ENCODE data around the gene RBM14. TPM values are rescaled to one million over a fixed set of nuclear protein-coding genes. Genes with fewer than 3 reads are reported as not detected.

Gene RBM14
- total and polyA plus RNA-seq, 4 donors: 34.8 to 93.8 (median 59.3) TPM

DNA sequence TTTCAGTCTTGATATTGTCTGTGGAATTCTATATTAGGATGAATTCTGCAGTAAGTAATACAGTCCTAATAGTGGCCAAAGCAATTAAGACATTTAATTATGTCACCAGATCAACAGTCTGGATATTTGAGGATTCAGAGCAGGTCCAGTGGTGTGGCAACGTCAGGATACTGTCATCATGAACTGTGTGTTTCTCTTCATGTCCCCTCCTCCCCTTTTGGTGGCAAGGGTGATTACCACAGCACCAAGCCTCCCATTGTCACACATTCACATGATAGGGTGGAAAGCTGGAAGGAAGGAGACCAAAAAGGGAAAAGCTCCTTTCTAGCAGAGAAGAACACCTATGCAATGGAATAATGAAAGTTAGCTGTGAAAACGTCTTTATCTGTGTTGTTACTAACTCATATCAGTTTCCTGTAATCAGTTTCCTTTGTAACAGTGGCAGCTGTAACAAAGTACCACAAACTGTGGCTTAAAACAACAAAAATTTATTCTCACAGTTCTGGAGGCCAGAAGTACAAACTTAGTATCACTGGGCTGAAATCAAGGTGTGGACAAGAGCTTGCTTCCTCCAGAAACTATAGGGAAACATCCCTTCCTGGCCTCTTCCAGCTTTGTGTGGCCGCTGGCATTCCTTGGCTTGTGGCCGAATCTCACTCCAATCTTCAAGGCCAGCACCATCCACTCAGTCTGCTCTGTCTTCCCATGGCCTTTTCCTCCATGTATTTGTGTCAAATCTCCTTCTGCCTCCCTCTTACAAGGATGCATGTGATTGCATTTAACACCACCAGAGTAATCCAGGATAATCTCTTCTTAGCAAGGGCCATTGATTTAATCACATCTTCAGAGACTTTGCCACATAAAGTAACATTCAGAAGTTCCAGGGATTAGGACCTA lies 6.5 kb upstream of the RBM14 start:
- 100% methylated on average over 2 of the region's 4 CpGs for WGBS (ENCODE audit: insufficient coverage)
- Histone ChIP-seq H3K27me3 (ENCODE audit: control insufficient read depth, insufficient read depth, low read length) (no peaks in the 10 kb centered on the region), H3K9me3 (ENCODE audit: control insufficient read depth, insufficient read depth, low read length) (no peaks in the 10 kb centered on the region), H3K4me3 (ENCODE audit: low read depth, low read length) (no peak overlapping the region), H3K27ac (ENCODE audit: low read depth, low read length) (no peak overlapping the region), H3K4me1 (ENCODE audit: control insufficient read depth, insufficient read depth, low read length) (peaks cover 16% of the 10 kb centered on the region), H3K36me3 (ENCODE audit: control insufficient read depth, insufficient read depth, low read length) (peaks cover 20% of the 10 kb centered on the region)
- no peak for DNase-seq (ENCODE audit: low read depth in 4 of 6, low spot score in 6 of 6)

GRCh38 chr11:66612458-66612857 lies 4.0 kb upstream of the RBM14 start:
- peaks cover 13% of the 10 kb centered on the region for H3K4me1 ChIP-seq (ENCODE audit: control insufficient read depth, insufficient read depth, low read length)
- no peak for DNase-seq (ENCODE audit: low read depth in 4 of 6, low spot score in 6 of 6)
- no peaks in the 10 kb centered on the region for H3K36me3 ChIP-seq (ENCODE audit: control insufficient read depth, insufficient read depth, low read length)
- H3K9me3 ChIP-seq (ENCODE audit: control insufficient read depth, insufficient read depth, low read length): no peaks in the 10 kb centered on the region
- no peak overlapping the region for H3K4me3 ChIP-seq (ENCODE audit: low read depth, low read length)
- no CpG with 5 or more reads among the region's 1 CpG for WGBS (ENCODE audit: insufficient coverage)
- no peaks in the 10 kb centered on the region for H3K27me3 ChIP-seq (ENCODE audit: control insufficient read depth, insufficient read depth, low read length)
- H3K27ac ChIP-seq (ENCODE audit: low read depth, low read length): no peak overlapping the region

DNA sequence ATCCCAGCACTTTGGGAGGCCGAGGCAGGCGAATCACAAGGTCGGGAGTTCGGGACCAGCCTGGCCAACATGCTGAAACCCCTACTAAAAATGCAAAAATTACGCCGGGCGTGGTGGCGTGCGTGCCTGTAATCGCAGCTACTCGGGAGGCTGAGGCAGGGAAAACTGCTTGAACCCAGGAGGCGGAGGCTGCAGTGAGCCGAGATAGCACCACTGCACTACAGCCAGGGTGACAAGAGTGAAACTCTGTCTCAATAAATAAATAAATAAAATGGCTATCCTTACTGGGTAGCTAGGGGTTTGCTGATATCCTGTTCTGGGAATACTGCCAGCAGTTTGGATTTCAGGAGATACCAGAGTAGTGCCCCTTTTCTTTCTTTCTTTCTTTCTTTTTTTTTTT lies 2.4 kb upstream of the RBM14 start:
- Histone ChIP-seq H3K4me3 (ENCODE audit: low read depth, low read length) (no peak overlapping the region), H3K4me1 (ENCODE audit: control insufficient read depth, insufficient read depth, low read length) (peaks cover 12% of the 10 kb centered on the region), H3K27ac (ENCODE audit: low read depth, low read length) (no peak overlapping the region), H3K36me3 (ENCODE audit: control insufficient read depth, insufficient read depth, low read length) (no peaks in the 10 kb centered on the region), H3K9me3 (ENCODE audit: control insufficient read depth, insufficient read depth, low read length) (no peaks in the 10 kb centered on the region), H3K27me3 (ENCODE audit: control insufficient read depth, insufficient read depth, low read length) (no peaks in the 10 kb centered on the region)
- no peak for DNase-seq (ENCODE audit: low read depth in 4 of 6, low spot score in 6 of 6)
- WGBS (ENCODE audit: insufficient coverage): 87% methylated on average over 10 of the region's 13 CpGs

- H3K27ac ChIP-seq (ENCODE audit: low read depth, low read length): peak overlapping the region; percentile 99
- WGBS (ENCODE audit: insufficient coverage): under 1% methylated on average over 32 of the region's 38 CpGs
- H3K4me3 ChIP-seq (ENCODE audit: low read depth, low read length): peak overlapping the region; percentile 92
- H3K27me3 ChIP-seq (ENCODE audit: control insufficient read depth, insufficient read depth, low read length): no peaks in the 10 kb centered on the region
- no peaks in the 10 kb centered on the region for H3K9me3 ChIP-seq (ENCODE audit: control insufficient read depth, insufficient read depth, low read length)
- DNase-seq (ENCODE audit: low read depth in 4 of 6, low spot score in 6 of 6): no peak
- peaks cover 20% of the 10 kb centered on the region for H3K4me1 ChIP-seq (ENCODE audit: control insufficient read depth, insufficient read depth, low read length)
- peaks cover 4% of the 10 kb centered on the region for H3K36me3 ChIP-seq (ENCODE audit: control insufficient read depth, insufficient read depth, low read length)
Measured at GRCh38 chr11:66617155-66617834, 865 bp downstream of the RBM14 start.

DNA sequence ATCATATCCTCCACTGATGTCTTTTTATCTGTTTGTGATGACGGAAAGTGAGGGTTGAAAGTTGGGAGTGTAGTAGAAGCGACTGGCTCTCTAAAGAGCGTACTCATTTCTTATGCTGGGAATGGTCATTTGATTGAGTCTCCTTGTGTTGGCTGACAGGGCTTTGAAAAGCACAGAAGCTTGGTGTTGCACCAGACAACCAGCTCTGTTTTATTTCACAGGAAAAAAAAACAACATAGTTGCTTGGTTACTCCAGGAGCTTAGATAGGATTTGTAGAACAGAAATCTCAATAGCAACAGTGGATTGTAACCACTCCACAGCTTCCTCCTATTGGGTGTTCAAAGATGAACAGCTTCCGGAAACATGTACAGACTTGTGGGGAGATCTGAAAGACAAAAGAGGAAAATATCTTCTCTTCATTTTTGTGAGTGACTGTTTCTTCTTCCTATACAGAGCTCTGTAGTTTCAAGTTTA lies 2.7 kb downstream of the RBM14 start:
- Histone ChIP-seq H3K36me3 (ENCODE audit: control insufficient read depth, insufficient read depth, low read length) (peaks cover 8% of the 10 kb centered on the region), H3K9me3 (ENCODE audit: control insufficient read depth, insufficient read depth, low read length) (no peaks in the 10 kb centered on the region), H3K27ac (ENCODE audit: low read depth, low read length) (no peak overlapping the region), H3K27me3 (ENCODE audit: control insufficient read depth, insufficient read depth, low read length) (no peaks in the 10 kb centered on the region), H3K4me3 (ENCODE audit: low read depth, low read length) (peak overlapping the region; percentile 92), H3K4me1 (ENCODE audit: control insufficient read depth, insufficient read depth, low read length) (peaks cover 20% of the 10 kb centered on the region)
- 33% methylated on average over 3 of the region's 4 CpGs for WGBS (ENCODE audit: insufficient coverage)
- peak in 2 of 6 donors; percentile 66 to 71 for DNase-seq (ENCODE audit: low read depth in 4 of 6, low spot score in 6 of 6)

DNA sequence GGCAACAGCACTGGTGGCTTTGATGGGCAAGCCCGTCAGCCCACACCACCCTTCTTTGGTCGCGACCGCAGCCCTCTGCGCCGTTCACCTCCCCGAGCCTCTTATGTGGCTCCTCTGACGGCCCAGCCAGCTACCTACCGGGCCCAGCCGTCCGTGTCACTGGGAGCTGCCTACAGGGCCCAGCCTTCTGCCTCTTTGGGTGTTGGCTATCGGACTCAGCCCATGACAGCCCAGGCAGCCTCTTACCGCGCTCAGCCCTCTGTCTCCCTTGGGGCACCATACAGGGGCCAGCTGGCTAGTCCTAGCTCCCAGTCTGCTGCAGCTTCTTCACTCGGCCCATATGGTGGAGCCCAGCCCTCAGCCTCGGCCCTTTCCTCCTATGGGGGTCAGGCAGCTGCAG lies 8.0 kb downstream of the RBM14 start:
- WGBS (ENCODE audit: insufficient coverage): 83% methylated on average over 16 of the region's 16 CpGs
- Histone ChIP-seq H3K4me3 (ENCODE audit: low read depth, low read length) (no peak overlapping the region), H3K36me3 (ENCODE audit: control insufficient read depth, insufficient read depth, low read length) (peaks cover 52% of the 10 kb centered on the region), H3K27ac (ENCODE audit: low read depth, low read length) (no peak overlapping the region), H3K4me1 (ENCODE audit: control insufficient read depth, insufficient read depth, low read length) (peaks cover 7% of the 10 kb centered on the region), H3K9me3 (ENCODE audit: control insufficient read depth, insufficient read depth, low read length) (no peaks in the 10 kb centered on the region), H3K27me3 (ENCODE audit: control insufficient read depth, insufficient read depth, low read length) (no peaks in the 10 kb centered on the region)
- no peak for DNase-seq (ENCODE audit: low read depth in 4 of 6, low spot score in 6 of 6)

- peaks cover 5% of the 10 kb centered on the region for H3K4me1 ChIP-seq (ENCODE audit: control insufficient read depth, insufficient read depth, low read length)
- 90% methylated on average over 15 of the region's 26 CpGs for WGBS (ENCODE audit: insufficient coverage)
- H3K27ac ChIP-seq (ENCODE audit: low read depth, low read length): no peak overlapping the region
- H3K9me3 ChIP-seq (ENCODE audit: control insufficient read depth, insufficient read depth, low read length): no peaks in the 10 kb centered on the region
- peaks cover 59% of the 10 kb centered on the region for H3K36me3 ChIP-seq (ENCODE audit: control insufficient read depth, insufficient read depth, low read length)
- DNase-seq (ENCODE audit: low read depth in 4 of 6, low spot score in 6 of 6): no peak
- H3K27me3 ChIP-seq (ENCODE audit: control insufficient read depth, insufficient read depth, low read length): no peaks in the 10 kb centered on the region
- H3K4me3 ChIP-seq (ENCODE audit: low read depth, low read length): no peak overlapping the region
Measured at GRCh38 chr11:66625041-66625751, 8.8 kb downstream of the RBM14 start.

GRCh38 chr11:66625752-66626149 lies 9.3 kb downstream of the RBM14 start:
- 95% methylated on average over 8 of the region's 9 CpGs for WGBS (ENCODE audit: insufficient coverage)
- H3K27ac ChIP-seq (ENCODE audit: low read depth, low read length): no peak overlapping the region
- H3K27me3 ChIP-seq (ENCODE audit: control insufficient read depth, insufficient read depth, low read length): no peaks in the 10 kb centered on the region
- H3K4me1 ChIP-seq (ENCODE audit: control insufficient read depth, insufficient read depth, low read length): peaks cover 5% of the 10 kb centered on the region
- no peaks in the 10 kb centered on the region for H3K9me3 ChIP-seq (ENCODE audit: control insufficient read depth, insufficient read depth, low read length)
- H3K36me3 ChIP-seq (ENCODE audit: control insufficient read depth, insufficient read depth, low read length): peaks cover 61% of the 10 kb centered on the region
- no peak for DNase-seq (ENCODE audit: low read depth in 4 of 6, low spot score in 6 of 6)
- H3K4me3 ChIP-seq (ENCODE audit: low read depth, low read length): no peak overlapping the region

DNA sequence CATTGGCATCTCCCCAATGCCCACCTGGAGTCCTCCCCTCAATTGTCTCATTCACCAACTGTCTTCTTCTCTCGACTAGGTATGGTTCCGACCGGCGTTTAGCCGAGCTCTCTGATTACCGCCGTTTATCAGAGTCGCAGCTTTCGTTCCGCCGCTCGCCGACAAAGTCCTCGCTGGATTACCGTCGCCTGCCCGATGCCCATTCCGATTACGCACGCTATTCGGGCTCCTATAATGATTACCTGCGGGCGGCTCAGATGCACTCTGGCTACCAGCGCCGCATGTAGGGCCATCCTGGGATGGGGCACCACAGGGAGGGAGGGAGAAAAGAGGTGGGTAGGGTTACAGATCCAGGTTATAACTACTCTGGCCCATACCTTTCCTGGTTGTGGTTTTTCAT lies 10.0 kb downstream of the RBM14 start:
- Histone ChIP-seq H3K4me1 (ENCODE audit: control insufficient read depth, insufficient read depth, low read length) (peaks cover 2% of the 10 kb centered on the region), H3K9me3 (ENCODE audit: control insufficient read depth, insufficient read depth, low read length) (no peaks in the 10 kb centered on the region), H3K36me3 (ENCODE audit: control insufficient read depth, insufficient read depth, low read length) (peaks cover 63% of the 10 kb centered on the region), H3K4me3 (ENCODE audit: low read depth, low read length) (no peak overlapping the region), H3K27me3 (ENCODE audit: control insufficient read depth, insufficient read depth, low read length) (no peaks in the 10 kb centered on the region), H3K27ac (ENCODE audit: low read depth, low read length) (no peak overlapping the region)
- 94% methylated on average over 21 of the region's 25 CpGs for WGBS (ENCODE audit: insufficient coverage)
- DNase-seq (ENCODE audit: low read depth in 4 of 6, low spot score in 6 of 6): no peak

Measured in spinal cord (tissue), 10 donors.